Measurements from ENCODE around the gene RNGTT.

GRCh38 chr6:88842320-88842719 is 121.1 kb downstream of the RNGTT start:
- TF ChIP-seq EZH2 (IDR thresholded peaks at IDR 0.05) (no peak), POLR2AphosphoS5 (IDR thresholded peaks at IDR 0.05; ENCODE audit: borderline replicate concordance, low read depth, low read length) (no peak), FOXP2 (optimal IDR thresholded peaks at IDR 0.05; ENCODE audit: control extremely low read depth, extremely low read length, insufficient read depth) (no peak)
